NCI-H446 (cell line): ENCODE data around the gene FOXB1.

ENCODE experiments used
- DNase-seq, 2 experiments: peaks; one replicate each; lab custom pipeline; 2025; lab: John Stamatoyannopoulos, UW

Gene FOXB1

GRCh38 chr15:60004009-60004845 lies at the start of gene FOXB1:
TSS of gene FOXB1 (plus strand) at chr15:60004311. CDS start at chr15:60004964, 653 bp downstream.
- DNase-seq: no peak

- no peak for DNase-seq
These were observed 45.8 kb upstream of the FOXB1 start for GRCh38 chr15:59958288-59958687.

GRCh38 chr15:59960318-59960717 lies 43.8 kb upstream of the FOXB1 start:
- DNase-seq: no peak

GRCh38 chr15:59963322-59963721 lies 40.8 kb upstream of the FOXB1 start:
- no peak for DNase-seq

GRCh38 chr15:59963925-59964324 lies 40.2 kb upstream of the FOXB1 start:
- no peak for DNase-seq

- no peak for DNase-seq
These were observed 38.4 kb upstream of the FOXB1 start for GRCh38 chr15:59965741-59966140.

- DNase-seq: no peak
These were observed 37.8 kb upstream of the FOXB1 start for GRCh38 chr15:59966262-59966661.

GRCh38 chr15:59968314-59968713 lies 35.8 kb upstream of the FOXB1 start:
- DNase-seq: no peak

- DNase-seq: no peak
These were observed 31.9 kb upstream of the FOXB1 start for GRCh38 chr15:59972241-59972640.

GRCh38 chr15:59976480-59977271 lies 27.4 kb upstream of the FOXB1 start:
- no peak for DNase-seq

- DNase-seq: no peak
These were observed 12.3 kb upstream of the FOXB1 start for GRCh38 chr15:59991834-59992233.

GRCh38 chr15:59993041-59993750 lies 10.9 kb upstream of the FOXB1 start:
- DNase-seq: no peak

GRCh38 chr15:59993950-59994401 lies 10.1 kb upstream of the FOXB1 start:
- no peak for DNase-seq

- no peak for DNase-seq
These were observed 9.6 kb upstream of the FOXB1 start for GRCh38 chr15:59994526-59994887.

GRCh38 chr15:59994888-59995557 lies 9.1 kb upstream of the FOXB1 start:
- no peak for DNase-seq

GRCh38 chr15:59995568-59996297 lies 8.4 kb upstream of the FOXB1 start:
- no peak for DNase-seq

- no peak for DNase-seq
These were observed 7.6 kb upstream of the FOXB1 start for GRCh38 chr15:59996298-59997041.

GRCh38 chr15:59997070-59997701 lies 6.9 kb upstream of the FOXB1 start:
- no peak for DNase-seq

GRCh38 chr15:59998305-59998949 lies 5.7 kb upstream of the FOXB1 start:
- no peak for DNase-seq
